ENCODE measurements around the gene SMO.
"Not testable (repeated sequence)": the region's sequence is repeated elsewhere in the genome, so short reads cannot be mapped to it uniquely, and the experiment has no call there.

SMO gene

DNA sequence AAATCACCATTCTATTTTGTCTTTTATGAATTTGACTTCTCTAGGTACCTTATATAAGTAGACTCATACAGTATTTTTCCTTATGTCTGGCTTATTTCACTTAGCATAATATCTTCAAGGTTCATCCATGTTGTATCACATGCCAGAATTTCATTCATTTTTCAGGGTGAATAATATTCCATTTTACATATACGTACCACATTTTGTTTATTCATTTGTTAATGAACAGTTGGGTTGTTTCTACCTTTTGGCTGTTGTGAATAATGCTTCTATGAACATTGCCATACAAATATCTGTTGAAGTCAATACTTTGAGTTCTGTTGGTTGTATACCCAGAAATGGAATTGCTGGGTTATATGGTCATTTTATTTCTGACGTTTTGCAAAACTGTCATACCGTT, 57.1 kb downstream of the SMO start:
- no peak for DNase-seq

DNA sequence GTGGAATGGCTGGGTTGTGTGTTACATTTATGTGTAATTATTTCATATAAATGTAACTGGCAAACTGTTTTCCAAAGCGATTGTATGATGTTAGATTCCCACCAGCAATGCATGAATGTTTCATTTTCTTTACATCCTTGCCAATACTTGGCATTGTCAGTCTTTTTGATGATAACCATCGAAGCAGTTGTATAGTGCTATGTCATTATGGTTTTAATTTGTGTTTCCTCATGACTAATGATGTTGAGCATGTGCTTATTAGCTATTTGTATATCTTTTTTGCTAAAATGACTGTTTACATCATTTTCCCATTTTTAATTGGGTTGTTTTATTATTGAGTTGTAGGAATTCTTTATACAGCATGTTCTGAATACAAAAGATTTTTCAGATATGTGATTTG, 58.7 kb downstream of the SMO start:
- DNase-seq = no peak

DNA sequence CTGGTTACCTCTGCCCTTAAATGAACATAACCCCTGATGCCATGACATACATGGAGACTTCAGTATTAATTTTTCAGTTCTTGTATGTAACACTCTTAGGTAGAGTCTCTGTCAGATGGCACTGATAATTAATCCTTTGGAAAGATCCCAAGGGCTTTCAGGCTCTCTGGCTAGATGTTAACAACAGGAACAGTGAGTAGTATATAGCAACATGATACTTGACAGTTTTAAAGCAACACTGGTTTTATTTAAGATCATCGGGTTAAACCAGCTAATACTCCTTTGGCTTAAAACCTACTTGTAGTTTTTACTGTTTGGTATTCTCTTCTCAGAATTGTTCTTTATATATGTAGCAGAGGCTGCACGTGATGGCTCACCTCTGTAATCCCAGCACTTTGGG, 63.7 kb downstream of the SMO start:
- DNase-seq = no peak

DNA sequence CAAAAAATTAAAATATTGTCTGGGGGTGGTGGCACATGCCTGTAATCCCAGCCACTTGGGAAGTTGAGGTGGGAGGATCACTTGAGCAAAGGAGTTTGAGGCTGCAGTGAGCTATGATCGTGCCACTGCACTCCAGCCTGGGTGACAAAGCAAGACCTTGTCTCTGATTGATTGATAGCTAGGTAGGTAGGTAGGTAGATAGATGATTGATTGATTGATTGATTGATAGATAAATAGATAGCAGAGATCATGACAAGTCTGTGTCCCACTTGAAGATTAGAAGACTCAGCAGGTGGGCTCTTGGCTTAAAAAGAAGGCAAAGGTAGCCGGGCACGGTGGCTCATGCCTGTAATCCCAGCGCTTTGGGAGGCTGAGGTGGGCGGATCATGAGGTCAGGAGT, 64.2 kb downstream of the SMO start:
- not testable (repeated sequence) for DNase-seq

DNA sequence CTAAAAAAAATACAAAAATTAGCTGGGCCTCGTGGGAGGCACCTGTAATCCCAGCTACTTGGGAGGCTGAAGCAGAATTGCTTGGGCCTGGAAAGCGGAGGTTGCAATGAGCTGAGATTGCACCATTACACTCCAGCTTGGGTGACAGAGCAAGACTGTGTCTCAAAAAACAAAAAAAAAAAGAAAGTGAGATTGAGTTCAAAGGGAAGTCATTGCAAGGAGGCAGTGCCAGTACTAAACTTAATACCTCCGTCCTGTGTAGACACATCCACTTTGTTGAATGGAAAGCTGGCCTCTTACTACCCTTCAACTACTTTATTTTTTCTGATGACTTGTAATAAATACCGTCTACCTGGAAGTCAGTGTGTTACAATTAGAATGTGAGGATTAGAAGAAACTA, 67.4 kb downstream of the SMO start:
- no peak for DNase-seq

DNA sequence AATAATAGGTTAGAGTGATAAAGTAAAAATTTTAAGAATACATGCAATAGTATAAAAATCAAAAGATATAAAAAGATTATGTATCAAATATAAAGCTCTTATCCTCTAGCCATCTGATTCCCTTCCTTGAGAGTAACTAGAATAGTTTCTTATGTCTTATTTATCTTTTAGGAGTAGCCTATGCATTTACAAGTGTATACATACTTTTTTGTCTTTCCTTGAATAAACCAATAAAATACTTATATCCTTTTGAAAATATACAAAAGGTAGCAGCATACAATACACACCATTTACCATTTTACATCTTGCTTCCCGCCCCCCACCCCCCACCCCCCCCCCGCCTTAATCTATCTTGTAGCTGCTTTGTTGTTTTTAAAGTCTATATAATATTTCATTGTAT, 67.8 kb downstream of the SMO start:
- DNase-seq = no peak

DNA sequence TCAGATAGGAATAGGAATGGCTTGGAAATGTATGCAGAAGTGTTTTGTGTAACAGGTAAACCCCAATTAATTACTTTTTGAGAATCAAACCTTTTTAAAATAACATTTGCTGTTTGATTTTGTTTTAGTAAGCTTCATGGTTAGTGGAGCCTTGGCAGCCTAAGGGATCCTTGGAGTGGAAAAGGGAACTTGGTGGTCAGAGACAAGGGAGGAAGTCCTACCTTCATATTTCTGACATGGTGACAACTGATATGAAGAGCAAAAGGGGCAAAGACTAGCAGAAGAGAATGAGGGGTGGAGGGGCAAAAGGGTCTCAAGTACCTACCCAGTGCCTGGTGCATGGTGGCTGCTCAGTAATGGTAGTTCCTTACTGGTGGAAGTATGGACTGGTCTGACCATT, 68.7 kb downstream of the SMO start:
- DNase-seq = no peak

DNA sequence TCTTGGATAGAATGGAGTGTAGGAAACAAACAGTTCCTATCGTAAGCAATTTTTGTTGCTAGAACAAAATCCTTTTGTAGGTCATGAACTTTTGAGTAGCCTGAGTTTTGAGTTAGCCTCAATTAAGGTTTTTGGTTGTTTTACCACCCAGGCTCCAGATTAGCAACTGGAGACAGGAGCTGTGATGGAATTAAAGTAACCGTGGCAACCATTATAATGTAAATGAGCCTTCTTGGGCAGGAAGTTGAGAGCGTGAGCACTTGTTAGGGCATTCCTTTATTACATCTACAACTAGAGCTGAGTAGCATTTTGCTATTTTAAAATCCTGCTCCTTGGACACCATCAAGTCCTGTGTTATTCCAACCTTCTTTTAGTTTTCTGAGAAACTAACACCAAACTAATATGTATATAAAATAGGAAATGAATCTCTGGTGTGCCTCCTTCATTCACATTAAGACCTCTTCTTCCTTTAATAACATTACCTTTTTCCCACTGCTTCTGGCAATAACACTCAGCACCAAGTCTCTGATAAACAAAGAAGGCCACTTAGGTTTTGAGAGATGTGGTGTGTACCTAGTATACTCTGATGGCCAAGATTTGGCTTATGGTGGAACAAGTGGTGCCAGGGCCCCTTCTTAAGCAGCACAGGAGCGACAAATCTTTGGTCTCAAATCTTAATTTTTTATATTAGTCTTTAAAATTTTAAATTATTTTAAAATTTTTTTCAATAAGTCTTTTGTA, 70.4 kb downstream of the SMO start:
- no peak for DNase-seq

DNA sequence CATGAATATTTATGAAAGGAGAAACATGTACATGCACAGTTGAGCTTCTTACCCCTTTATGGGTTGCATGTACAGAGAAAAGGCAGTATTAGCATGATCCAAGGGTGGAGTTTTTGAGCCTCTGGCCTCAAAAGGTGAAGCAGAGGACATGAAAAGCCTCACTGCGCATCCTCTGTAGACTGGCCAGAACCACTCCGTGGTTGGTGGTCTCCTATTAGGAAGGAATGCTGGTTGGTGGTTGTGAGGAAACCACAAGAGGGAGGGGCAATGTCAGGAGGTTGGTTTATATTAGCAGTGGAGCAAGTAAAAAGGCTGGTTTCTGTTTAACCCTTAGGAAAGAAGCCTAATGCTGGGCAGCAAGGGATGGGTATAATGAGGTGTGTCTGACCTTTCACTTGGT, 73.9 kb downstream of the SMO start:
- DNase-seq = no peak

Data from stimulated activated naive CD4-positive, alpha-beta T cell treated with Interleukin-2 at 50 U/mL for 16 hours (primary cell).